NCI-H1436 treated with DMSO at 0.1 percent for 48 hours (cell line): ENCODE data around the gene U2AF2.

Experiments used
- DNase-seq: peaks from one replicate; lab custom pipeline; 2025; lab: John Stamatoyannopoulos, UW

The U2AF2 gene

GRCh38 chr19:55674841-55675660, 20.2 kb downstream of the U2AF2 start, which contains the start of gene EPN1:
EPN1 (plus strand) TSS chr19:55675226; CDS start chr19:55678628, 3,402 bp downstream.
- peak; percentile 86 for DNase-seq

- DNase-seq = no peak
Observed at GRCh38 chr19:55675661-55676354, 21.0 kb downstream of the U2AF2 start.

GRCh38 chr19:55676383-55676782, 21.5 kb downstream of the U2AF2 start:
- DNase-seq = no peak

GRCh38 chr19:55676889-55677505, 22.2 kb downstream of the U2AF2 start:
- DNase-seq = no peak

GRCh38 chr19:55677572-55678028, 22.8 kb downstream of the U2AF2 start:
- DNase-seq = no peak

- DNase-seq = no peak
Observed at GRCh38 chr19:55678121-55678671, 23.4 kb downstream of the U2AF2 start.

- DNase-seq = no peak
Observed at GRCh38 chr19:55679343-55680257, 24.8 kb downstream of the U2AF2 start.

GRCh38 chr19:55680339-55681130, 25.7 kb downstream of the U2AF2 start:
- DNase-seq = no peak

GRCh38 chr19:55681131-55682092, 26.6 kb downstream of the U2AF2 start:
- DNase-seq = no peak

GRCh38 chr19:55683449-55684261, 28.8 kb downstream of the U2AF2 start:
- no peak for DNase-seq

GRCh38 chr19:55684946-55685681, 30.3 kb downstream of the U2AF2 start:
- DNase-seq = no peak

- no peak for DNase-seq
Observed at GRCh38 chr19:55685776-55686175, 30.9 kb downstream of the U2AF2 start.

GRCh38 chr19:55686311-55687050, 31.6 kb downstream of the U2AF2 start:
- DNase-seq = no peak

- no peak for DNase-seq
Observed at GRCh38 chr19:55687281-55688201, 32.7 kb downstream of the U2AF2 start.

- DNase-seq = no peak
Observed at GRCh38 chr19:55688422-55689218, 33.8 kb downstream of the U2AF2 start.
